Keratinocyte (primary cell): ENCODE measurements around the gene TBX6.

Experiments used
- CTCF ChIP-seq, 3 experiments: IDR thresholded peaks in 1 of 3; conservative IDR thresholded peaks in 1 of 3; optimal IDR thresholded peaks in 1 of 3; 2 replicates in 2 of 3; 3 replicates in 1 of 3; pipeline versions ENCODE3 to v1.5.1; 2011; ENCODE audit warnings: low read length in 3 of 3, mild to moderate bottlenecking in 3 of 3, moderate library complexity in 2 of 3, control low read depth in 1 of 3, inconsistent platforms in 1 of 3; ENCODE audit not compliant: insufficient read depth in 2 of 3; ENCODE audit errors: extremely low read depth in 1 of 3
- EZH2 ChIP-seq: IDR thresholded peaks from one replicate; pipeline ENCODE4 v1.6.1; 2012; ENCODE audit warnings: inconsistent platforms, mild to moderate bottlenecking, low read length, moderate library complexity

GRCh38 chr16:30060346-30060745 is 31.4 kb downstream of the TBX6 start:
- TF ChIP-seq CTCF (optimal IDR thresholded peaks at IDR 0.05 in 1 of 3, IDR thresholded peaks at IDR 0.05 in 1 of 3, conservative IDR thresholded peaks at IDR 0.05 in 1 of 3; ENCODE audit: extremely low read depth in 1 of 3, insufficient read depth in 2 of 3, low read length in 3 of 3) (no peak), EZH2 (no peak)
